ENCODE results near the gene CCNB2.

- TF ChIP-seq POLR2AphosphoS5 (IDR thresholded peaks at IDR 0.05; ENCODE audit: insufficient read depth in 1 of 2, low read depth in 1 of 2) (peak in 1 of 2 donors; percentile 53), CTCF (IDR thresholded peaks at IDR 0.05) (no peak), POLR2A (IDR thresholded peaks at IDR 0.05) (no peak)
Observed at GRCh38 chr15:59165726-59166125, 60.8 kb downstream of the CCNB2 start.
